Measurements from ENCODE around the gene MTA1. TPM values are rescaled to one million over a fixed set of nuclear protein-coding genes. Genes with fewer than 3 reads are reported as not detected.

Gene MTA1
- total RNA-seq, 4 donors from 2014 or later = 62.9 to 218 (median 108) TPM

DNA sequence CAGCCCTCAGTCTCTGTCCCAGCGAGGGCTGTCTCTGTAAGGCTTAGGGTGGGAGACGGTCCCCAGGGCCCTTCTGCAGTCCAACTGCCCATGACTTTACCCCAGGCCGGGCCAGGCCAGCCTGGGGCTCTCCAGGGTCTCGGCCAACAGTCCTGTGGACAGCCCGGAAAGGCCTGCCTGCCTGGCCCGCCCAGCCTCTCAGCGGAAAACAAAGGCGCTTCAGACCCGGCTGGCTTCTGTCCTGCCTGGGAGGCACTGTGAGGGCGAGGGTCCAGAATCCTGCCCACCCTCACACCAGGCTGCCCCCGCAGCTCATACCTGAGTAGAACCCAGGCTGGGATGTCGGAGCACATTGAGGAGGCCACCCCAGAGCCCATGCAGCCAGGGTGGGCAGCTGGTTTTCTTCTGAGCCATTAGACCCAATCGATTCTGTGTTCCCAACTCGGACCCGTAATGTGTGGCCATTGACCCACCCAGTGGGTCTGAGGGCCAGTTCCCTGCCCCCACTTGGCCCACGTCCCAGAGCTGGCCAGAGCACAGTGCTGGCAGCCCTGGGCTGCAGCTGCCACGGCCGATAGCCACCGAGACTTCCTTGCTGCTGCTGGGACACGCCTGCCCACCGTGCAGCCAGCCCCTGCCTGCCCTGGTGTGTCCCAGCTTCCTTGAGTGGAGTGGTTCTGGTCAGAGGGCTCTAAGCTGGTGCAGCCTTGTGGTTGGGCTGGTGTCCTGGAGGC, 56.6 kb downstream of the MTA1 start:
- peak in 1 of 2 donors; percentile 52 for DNase-seq
- Histone ChIP-seq H3K27me3 (no peaks in the 10 kb centered on the region), H3K36me3 (no peaks in the 10 kb centered on the region), H3K9me3 (no peaks in the 10 kb centered on the region), H3K4me1 (peaks cover 0 to 47% of the 10 kb centered on the region in 2 donors), H3K27ac (peak overlapping the region; percentile 76 to 79), H3K4me3 (peak overlapping the region; percentile 49 to 57)
- intact Hi-C loops (cut with DNase I; ENCODE audit: low total_unique reads) = no loop called here
- TF ChIP-seq POLR2A (IDR thresholded peaks at IDR 0.05) = no peak
- TF ChIP-seq CTCF (IDR thresholded peaks at IDR 0.05) = peak in 1 of 4 experiments; percentile 3

DNA sequence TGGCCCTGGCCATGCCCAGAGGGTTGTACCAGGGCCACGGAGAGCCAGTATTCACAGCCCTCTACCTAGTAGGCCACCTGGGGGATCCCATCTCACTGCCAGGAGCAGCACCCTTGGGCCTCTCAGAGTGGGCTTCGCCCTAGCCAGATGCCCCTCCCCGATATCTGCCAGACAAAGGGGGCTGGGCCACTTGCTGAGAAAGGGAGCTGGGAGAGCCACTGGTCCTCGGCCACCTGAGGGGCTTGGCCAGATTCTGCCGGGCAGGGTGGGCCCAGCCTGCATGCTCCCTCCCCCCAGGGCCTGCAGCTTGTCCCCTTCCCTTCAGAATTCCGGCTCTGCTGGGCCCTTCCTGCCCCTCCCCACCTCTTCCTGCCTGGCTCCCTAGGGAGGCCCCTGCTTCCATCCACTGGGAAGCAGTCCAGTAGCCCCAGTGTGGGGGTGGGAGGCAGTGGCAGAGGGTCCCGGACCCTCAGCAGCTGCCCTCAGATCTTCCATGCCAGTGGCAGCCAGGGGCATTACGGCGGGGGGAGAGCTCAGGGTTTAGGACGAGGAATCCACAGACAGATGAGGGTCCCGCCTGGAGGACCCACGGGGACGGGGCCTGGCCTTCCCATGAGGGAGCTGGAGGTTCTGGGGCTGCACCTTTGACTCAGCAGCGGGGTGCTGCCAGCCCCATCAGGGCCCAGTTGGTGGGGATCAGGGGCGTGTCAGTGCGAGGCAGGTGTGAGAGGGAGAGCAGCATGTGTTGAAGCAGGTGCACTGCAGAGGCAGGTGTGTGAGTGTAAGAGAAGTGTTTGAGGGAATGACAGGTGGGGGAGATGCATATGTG, 57.4 kb downstream of the MTA1 start:
- H3K27ac ChIP-seq = peak overlapping the region; percentile 76 to 79
- no peaks in the 10 kb centered on the region for H3K36me3 ChIP-seq
- H3K9me3 ChIP-seq = no peaks in the 10 kb centered on the region
- H3K4me1 ChIP-seq = peaks cover 0 to 47% of the 10 kb centered on the region in 2 donors
- H3K27me3 ChIP-seq = no peaks in the 10 kb centered on the region
- H3K4me3 ChIP-seq = no peak overlapping the region
- intact Hi-C loops (cut with DNase I; ENCODE audit: low total_unique reads) = no loop called here
- no peak for DNase-seq
- TF ChIP-seq POLR2A (IDR thresholded peaks at IDR 0.05) = no peak

DNA sequence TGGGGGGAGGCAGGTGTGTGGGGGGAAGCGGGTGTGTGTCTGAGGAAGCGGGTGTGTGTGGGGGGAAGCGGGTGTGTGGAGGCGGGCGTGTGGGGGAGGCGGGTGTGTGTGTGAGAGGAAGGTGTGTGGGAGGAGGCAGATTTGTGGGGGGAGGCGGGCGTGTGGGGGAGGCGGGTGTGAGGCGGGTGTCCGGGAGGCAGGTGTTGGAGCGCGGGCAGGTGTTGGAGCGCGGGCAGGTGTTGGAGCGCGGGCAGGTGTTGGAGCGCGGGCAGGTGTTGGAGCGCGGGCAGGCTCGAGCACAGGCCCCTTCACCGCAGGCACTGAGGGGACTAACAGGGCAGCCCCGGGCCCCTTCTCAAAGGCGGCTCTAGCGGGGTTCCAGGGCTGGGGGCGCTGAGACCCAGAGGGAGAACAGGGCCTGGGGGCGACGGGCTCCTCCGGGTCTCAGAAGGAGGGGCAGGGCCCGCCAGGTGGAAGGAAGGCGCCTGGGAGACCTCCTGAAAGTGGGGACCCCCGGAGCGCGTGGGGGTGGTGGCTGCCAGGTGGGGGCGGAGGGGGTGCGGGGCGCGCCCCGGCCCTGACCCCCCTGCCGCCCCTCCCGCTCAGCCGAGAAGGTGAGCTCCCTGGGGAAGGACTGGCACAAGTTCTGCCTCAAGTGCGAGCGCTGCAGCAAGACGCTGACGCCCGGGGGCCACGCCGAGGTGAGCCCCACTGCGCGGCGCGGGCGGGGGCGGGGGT, 58.2 kb downstream of the MTA1 start:
- no peak for DNase-seq
- TF ChIP-seq CTCF (IDR thresholded peaks at IDR 0.05) (no peak), POLR2A (IDR thresholded peaks at IDR 0.05) (no peak)
- Histone ChIP-seq H3K27me3 (no peaks in the 10 kb centered on the region), H3K4me3 (no peak overlapping the region), H3K36me3 (no peaks in the 10 kb centered on the region), H3K4me1 (peaks cover 0 to 51% of the 10 kb centered on the region in 2 donors), H3K27ac (no peak overlapping the region), H3K9me3 (no peaks in the 10 kb centered on the region)
- intact Hi-C loops (cut with DNase I; ENCODE audit: low total_unique reads) = no loop called here

- Histone ChIP-seq H3K27me3 (no peaks in the 10 kb centered on the region), H3K4me3 (no peak overlapping the region), H3K36me3 (no peaks in the 10 kb centered on the region), H3K4me1 (peaks cover 0 to 50% of the 10 kb centered on the region in 2 donors), H3K9me3 (no peaks in the 10 kb centered on the region), H3K27ac (no peak overlapping the region)
- TF ChIP-seq POLR2A (IDR thresholded peaks at IDR 0.05) = no peak
- TF ChIP-seq CTCF (IDR thresholded peaks at IDR 0.05) = no peak
- DNase-seq = no peak
- intact Hi-C loops (cut with DNase I; ENCODE audit: low total_unique reads) = no loop called here
Measured at GRCh38 chr14:105478398-105479251, 59.0 kb downstream of the MTA1 start.

Measured in uterus (tissue), 4 donors.